Measurements from ENCODE around the gene DOK7. TPM values are rescaled to one million over a fixed set of nuclear protein-coding genes. Genes with fewer than 3 reads are reported as not detected.

DOK7 gene
- total RNA-seq, 1 experiment from 2014 or later = 0.26 TPM

- no peak overlapping the region for H3K23ac ChIP-seq (ENCODE audit: insufficient read length, low read depth, low read length)
- no peak overlapping the region for H4K91ac ChIP-seq (ENCODE audit: insufficient read length, low read depth, low read length)
- no peaks in the 10 kb centered on the region for H3K4me1 ChIP-seq (ENCODE audit: insufficient read depth, low read length)
- Mint-ChIP-seq H3K27ac (no peak overlapping the region), H3K36me3 (ENCODE audit: insufficient read depth in 1 of 3, low read depth in 3 of 3) (peaks cover 1 to 13% (median 3%) of the 10 kb centered on the region in 3 experiments), H3K27me3 (ENCODE audit: low read depth) (peaks cover 72% of the 10 kb centered on the region), H3K4me1 (peaks cover 2 to 11% of the 10 kb centered on the region in 2 experiments; a peak in 2 of 4 replicates), H3K4me3 (no peak overlapping the region), H3K9me3 (no peaks in the 10 kb centered on the region; a peak in 1 of 5 replicates)
- no peak overlapping the region for H2AK5ac ChIP-seq (ENCODE audit: insufficient read length, low read length)
- H3K27me3 ChIP-seq (ENCODE audit: insufficient read depth, low read length) = peaks cover 4% of the 10 kb centered on the region; the same call in 1 of the 2 replicates
- no peaks in the 10 kb centered on the region for H3K9me3 ChIP-seq (ENCODE audit: control insufficient read depth, low read depth, low read length)
- no peak overlapping the region for H3K14ac ChIP-seq (ENCODE audit: insufficient read depth, low read length)
- no peaks in the 10 kb centered on the region for H3K79me1 ChIP-seq (ENCODE audit: insufficient read depth, low read depth, low read length, poor library complexity, severe bottlenecking)
- no peak overlapping the region for H2BK20ac ChIP-seq (ENCODE audit: low read depth, low read length, poor library complexity, severe bottlenecking)
- no peak overlapping the region for H3K18ac ChIP-seq (ENCODE audit: insufficient read length, low read depth, low read length)
- no peak overlapping the region for H3K56ac ChIP-seq (ENCODE audit: insufficient read length, low read depth, low read length)
- no peak overlapping the region for H4K5ac ChIP-seq (ENCODE audit: insufficient read length, low read depth, low read length)
- WGBS (ENCODE audit: extremely low coverage, insufficient read length, low lambda C conversion rate) = no CpG with 5 or more reads among the region's 11 CpGs
- no peak overlapping the region for H2BK12ac ChIP-seq (ENCODE audit: insufficient read length, low read depth, low read length)
- H3K79me2 ChIP-seq (ENCODE audit: insufficient read depth, low read length) = no peaks in the 10 kb centered on the region
- no peak for DNase-seq
- H3K27ac ChIP-seq (ENCODE audit: insufficient read length, low read depth, low read length) = no peak overlapping the region
- no peak for TF ChIP-seq CTCF (conservative IDR thresholded peaks at IDR 0.05)
- no peak overlapping the region for H4K8ac ChIP-seq (replicated peaks; ENCODE audit: insufficient read length, low read depth, low read length)
- peaks cover 4% of the 10 kb centered on the region for H4K20me1 ChIP-seq (ENCODE audit: control insufficient read depth, insufficient read depth, insufficient read length)
- no peak overlapping the region for H2AFZ ChIP-seq (ENCODE audit: low read length)
- no peak overlapping the region for H3T11ph ChIP-seq (ENCODE audit: low read length)
- H3K23me2 ChIP-seq (ENCODE audit: insufficient read length, low read depth, low read length, poor library complexity, severe bottlenecking) = no peaks in the 10 kb centered on the region
- no peak overlapping the region for H2BK5ac ChIP-seq (ENCODE audit: insufficient read length, low read length)
- H2BK120ac ChIP-seq (ENCODE audit: low read depth, low read length, poor library complexity, severe bottlenecking) = no peak overlapping the region
- H3K4ac ChIP-seq (ENCODE audit: low read depth, low read length) = no peak overlapping the region
- H3K9ac ChIP-seq (ENCODE audit: extremely low read depth, insufficient read length, low read length) = no peak overlapping the region
- no peak overlapping the region for H2BK15ac ChIP-seq (ENCODE audit: low read depth, low read length)
- no peak overlapping the region for H3K4me2 ChIP-seq (ENCODE audit: insufficient read depth, insufficient read length, low read length)
Observed at GRCh38 chr4:3498407-3498806, 35.3 kb downstream of the DOK7 start.

Measured in H9 (cell line).